Stimulated activated CD8-positive, alpha-beta memory T cell treated with anti-CD3 and anti-CD28 coated beads, Interleukin-2, amount 100 ng/mL, for 48 hours (primary cell): Measurements from ENCODE around the gene CRCP.
"Not testable (repeated sequence)": the region's sequence is repeated elsewhere in the genome, so short reads cannot be mapped to it uniquely, and the experiment has no call there.

ENCODE experiments used
- DNase-seq, 2 donors: peaks; one replicate each; pipeline ENCODE4 v3.0.0-alpha.2; 2020; ENCODE audit warnings: low read depth in 2 of 2

CRCP gene

DNA sequence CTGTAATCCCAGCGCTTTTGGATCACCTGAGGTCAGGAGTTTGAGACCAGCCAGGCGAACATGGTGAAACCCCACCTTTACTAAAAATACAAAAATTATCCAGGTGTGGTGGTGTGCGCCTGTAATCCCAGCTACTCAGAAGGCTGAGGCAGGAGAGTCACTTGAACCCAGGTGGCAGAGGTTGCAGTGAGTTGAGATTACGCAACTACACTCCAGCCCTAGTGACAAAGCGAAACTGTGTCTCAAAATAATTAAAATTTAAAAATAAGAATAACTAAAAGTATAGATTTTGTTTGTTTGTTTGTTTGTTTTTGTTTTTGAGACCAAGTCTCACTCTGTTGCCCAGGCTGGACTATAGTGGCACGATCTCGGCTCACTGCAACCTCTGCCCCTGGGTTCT, 41.4 kb downstream of the CRCP start:
- not testable (repeated sequence) for DNase-seq

DNA sequence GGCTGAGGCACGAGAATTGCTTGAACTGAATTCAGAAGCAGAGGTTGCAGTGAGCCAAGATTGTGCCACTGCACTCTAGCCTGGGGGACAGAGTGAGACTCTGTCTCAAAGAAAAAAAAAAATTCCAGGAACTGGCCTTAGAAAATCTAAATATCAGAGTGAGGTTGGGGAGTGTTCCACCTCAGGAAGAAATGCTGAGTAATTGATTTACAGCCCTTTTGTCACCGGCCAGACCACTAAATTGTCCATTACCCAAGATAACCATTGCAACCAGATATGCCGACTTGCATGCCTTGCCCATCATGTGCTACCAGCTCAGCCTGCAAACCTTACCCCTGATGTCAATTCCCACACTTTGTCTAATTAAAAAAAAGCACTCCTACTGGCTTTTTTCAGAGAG, 42.4 kb downstream of the CRCP start:
- DNase-seq: no peak

DNA sequence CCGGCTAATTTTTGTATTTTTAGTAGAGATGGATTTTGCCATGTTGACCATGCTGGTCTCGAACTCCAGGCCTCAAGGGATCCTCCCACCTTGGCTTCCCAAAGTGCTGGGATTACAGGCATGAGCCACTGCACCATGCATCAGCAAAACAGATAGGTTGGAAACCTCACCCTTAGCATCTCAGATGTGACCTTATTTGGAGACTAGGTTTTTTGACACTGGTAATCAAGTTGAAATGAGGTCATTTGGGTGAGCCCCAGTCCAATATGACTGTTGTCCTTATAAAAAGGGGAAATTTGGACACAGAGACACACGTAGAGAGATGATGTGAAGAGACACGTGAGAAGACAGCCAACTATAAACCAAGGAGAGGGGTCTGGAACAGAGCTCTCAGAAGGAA, 48.0 kb downstream of the CRCP start:
- no peak for DNase-seq

DNA sequence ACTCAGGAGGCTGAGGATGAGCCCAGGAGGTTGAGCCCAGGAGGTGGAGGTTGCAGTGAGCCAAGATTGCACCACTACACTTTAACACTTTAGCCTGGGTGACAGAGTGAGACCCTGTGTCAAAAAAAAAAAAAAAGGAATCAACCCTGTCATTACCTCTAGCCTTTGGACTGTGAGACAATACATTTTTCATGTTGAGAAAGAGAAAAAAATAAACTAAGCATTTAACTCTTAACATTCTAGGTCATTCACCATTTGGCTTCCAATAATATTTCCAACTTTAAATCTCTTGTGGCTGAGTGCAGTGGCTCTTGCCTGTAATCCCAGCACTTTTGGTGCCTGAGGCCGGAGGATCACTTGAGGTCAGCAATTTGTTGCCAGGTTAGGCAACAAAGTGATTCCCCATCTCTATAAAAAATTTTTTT, 48.6 kb downstream of the CRCP start:
- DNase-seq: no peak

DNA sequence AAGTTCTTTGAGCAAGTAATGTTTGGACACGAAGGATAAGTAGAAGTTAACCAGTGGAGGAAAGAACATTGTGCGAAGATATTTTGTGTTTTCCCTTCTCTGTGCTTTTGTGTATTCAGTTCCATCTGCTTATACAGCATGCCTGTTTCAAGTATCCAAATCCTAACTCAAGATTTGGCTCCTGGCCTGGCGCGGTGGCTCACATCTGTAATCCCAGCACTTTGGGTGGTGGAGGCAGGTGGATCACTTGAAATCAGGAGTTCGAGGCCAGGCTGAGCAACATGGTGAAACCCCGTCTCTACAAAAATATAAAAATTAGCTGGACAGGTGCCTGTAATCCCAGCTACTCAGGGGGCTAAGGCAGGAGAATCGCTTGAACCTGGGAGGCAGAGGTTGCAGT, 49.7 kb downstream of the CRCP start:
- DNase-seq: no peak

DNA sequence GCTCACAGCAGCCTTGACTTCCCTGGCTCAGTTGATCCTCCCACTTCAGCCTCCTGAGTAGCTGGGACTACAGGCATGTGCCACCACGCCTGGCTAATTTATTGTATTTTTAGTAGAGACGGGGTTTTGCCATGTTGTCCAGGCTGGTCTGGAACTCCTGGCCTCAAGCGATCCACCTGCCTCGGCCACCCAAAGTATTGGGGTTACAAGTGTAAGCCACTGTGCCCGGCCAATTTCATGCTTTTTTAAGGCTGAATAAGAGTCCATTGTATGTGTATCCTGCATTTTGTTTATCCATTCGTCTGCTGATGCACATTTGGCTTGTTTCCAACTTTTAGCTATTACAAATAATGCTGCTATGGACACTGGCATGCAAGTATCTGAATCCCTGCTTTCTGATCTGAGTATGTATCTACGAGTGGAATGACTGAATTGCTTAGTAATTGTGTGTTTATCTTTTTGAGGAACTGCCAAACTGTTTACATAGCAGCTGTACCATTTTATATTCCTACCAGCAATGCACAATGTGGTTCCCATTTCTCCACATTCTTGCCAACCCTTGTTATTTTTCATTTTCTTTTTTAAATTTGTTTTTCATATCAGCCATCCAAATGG, 53.2 kb downstream of the CRCP start:
- DNase-seq: no peak

DNA sequence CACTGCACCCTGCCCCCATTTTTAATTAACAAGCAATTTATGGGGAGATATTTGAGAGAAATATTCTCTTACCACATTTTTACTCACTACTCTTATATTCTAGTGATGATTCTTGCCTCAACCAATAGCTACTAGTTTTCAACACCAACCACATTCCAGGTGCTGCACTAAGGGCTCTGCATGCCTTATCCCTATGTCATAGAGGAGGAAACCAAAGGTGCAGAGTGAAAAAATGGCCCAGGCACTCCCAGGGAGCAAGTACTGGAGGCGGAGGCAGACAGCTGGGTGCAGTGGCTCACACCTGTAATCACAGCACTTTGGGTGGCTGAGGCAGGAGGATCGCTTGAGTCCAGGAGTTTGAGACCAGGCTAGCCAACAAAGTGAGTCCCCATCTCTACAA, 55.0 kb downstream of the CRCP start:
- DNase-seq: no peak

DNA sequence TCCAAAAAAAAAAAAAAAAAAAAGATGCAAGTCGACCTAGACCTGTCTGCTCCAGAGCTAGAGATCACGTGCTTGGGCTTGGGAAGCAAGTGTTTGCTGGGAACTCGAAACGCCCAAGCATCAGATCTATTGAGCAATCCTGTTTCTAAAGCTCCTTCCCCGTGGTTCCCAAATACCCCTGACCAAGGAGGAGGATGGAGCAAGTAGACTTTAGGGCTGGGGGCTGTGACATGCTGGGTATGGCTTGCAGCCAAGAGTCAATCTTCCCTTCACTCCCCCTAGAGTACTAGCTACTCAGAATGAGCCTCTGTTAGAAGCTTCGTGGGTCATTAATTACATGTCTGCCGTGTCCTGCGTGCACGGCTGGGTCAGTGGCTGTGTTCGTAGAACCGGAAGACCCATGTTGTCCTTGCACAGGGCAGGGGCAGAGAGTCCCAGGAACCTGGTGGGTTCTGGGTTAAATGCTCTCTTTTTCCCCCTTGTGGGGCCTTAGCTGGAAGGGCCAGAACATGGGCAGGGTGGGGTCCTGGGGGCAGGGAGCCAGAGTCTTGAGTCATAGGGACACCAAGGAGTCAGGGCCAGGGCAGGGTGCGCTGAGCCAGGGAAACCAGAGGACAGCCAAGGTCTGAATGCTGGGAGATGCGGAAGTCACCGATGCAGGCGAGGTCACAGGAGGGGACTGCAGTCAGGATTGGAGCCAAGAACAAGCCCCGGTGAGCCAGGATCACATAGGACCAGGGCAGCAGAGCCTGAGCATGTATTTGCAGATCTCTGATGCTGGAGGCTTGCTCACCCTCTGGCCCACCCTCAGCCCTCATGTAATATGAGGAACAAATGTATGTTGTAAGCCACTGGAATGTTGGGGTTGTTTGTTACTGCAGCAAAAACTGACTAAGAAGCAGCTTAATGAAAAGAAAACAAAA, 55.9 kb downstream of the CRCP start:
- DNase-seq: no peak

DNA sequence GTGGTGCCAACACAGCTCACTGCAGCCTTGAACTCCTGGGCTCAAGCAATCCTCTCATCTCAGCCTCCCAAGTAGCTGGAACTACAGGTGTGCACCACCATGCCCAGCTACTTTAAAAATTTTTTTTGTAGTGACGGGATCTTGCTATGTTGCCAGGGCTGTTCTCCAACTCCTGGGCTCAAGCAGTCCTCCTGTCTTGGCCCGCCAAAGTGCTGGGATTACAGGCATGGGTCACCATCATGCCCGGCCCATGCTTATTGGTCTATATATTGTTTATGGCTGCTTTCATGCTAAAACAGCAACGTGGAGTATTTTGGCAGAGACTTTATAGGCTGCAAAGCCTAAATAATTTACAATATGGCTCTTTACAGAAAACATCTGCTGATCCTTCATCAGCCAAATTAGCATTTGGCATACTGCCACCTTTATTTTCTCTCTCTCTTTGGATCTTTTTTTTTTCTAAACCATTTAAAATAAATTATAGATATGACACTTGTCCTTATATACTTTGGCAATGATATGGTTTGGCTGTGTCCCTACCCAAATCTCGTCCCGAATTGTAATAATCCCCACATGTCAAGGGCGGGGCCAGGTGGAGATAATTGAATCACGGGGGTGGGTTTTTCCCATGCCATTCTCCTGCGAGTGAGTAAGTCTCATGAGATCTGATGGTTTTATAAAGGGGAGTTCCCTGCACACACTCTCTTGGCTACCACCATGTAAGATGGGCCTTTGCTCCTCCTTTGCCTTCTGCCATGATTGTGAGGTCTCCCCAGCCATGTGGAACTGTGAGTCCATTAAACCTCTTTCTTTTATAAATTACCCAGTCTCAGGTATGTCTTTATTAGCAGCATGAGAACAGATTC, 58.1 kb downstream of the CRCP start:
- DNase-seq: not testable (repeated sequence)

DNA sequence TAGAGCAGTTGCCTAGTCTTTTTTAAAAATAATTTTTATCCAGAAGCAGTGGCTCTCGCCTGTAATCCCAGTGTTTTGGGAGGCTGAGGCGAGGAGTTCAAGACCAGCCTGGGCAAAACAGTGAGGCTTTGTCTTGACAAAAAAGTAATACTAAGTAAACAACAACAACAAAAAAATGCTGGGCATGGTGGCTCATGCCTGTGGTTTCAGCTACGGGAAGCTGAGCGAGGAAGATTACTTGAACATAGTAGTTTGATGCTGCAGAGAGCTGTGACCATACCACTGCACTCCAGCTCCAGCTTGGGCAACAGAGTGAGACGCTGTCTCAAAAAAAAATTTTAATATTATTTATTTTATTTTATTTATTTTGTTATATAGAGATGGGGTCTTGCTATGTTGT, 59.2 kb downstream of the CRCP start:
- DNase-seq: no peak

DNA sequence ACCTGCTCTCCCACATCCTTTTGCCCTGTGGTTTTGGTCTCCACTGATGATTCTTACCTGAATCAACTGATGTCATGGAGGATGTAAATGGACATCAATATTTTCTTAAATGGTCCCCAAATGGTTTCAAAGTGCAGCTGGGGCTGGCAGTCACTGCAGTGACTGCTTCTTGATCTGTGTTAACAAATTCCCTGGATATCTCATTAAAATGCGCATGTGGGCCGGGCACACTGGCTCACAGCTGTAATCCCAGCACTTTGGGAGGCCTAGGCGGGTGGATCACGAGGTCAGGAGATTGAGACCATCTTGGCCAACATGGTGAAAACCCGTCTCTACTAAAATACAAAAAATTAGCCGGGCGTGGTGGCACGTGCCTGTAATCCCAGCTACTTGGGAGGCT, 60.4 kb downstream of the CRCP start:
- not testable (repeated sequence) for DNase-seq

DNA sequence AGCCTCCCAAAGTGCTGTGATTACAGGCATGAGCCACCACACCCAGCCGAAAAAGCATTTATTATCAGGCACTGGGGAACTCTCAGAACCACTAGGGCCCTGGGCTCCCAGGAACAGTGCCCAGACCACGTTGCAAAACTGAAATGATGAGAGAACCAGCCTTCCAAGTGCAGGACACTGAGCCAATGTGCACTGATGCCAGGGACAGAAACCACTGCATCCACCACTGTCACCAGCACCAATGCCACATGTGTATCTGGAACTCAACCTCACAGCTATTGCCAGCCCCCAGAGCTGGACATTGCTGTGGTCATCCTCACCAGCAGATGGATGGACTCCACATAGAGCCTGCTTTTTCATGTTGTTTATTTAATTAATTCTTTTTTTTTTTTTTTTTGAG, 62.3 kb downstream of the CRCP start:
- DNase-seq: no peak

DNA sequence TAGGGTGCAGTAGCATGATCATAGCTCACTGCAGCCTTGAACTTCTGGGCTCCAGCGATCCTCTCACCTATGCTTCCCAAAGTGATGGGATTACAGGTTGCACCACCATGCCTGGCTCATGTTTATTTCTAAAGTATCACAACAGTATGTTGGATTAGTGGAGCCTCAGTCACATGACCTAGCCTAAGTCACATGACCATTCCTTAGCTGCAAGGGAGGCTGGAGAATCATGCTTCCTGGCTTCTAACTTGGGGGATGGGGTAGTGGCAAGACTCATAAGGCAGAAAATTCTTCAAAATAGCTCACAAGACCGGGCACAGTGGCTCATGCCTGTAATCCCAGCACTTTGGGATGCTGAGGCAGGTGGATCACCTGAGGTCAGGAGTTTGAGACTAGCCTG, 63.6 kb downstream of the CRCP start:
- no peak for DNase-seq

DNA sequence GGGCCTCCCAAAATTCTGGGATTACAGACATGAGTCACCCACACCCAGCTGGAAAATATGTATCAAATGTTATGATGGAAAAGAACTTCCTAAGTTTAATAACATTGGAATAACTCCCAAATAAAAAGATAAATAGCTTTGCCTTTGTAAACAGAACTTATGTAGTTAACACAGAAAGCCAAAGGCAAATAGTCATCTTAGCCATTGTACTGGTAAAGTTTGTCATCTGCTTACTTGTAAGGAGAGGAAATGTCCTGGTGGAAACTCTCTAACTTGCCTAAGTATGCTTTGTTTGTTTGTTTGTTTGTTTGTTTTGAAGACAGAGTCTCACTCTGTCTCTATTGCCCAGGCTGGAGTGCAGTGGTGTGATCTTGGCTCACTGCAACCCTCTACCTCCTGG, 66.7 kb downstream of the CRCP start:
- DNase-seq: no peak

DNA sequence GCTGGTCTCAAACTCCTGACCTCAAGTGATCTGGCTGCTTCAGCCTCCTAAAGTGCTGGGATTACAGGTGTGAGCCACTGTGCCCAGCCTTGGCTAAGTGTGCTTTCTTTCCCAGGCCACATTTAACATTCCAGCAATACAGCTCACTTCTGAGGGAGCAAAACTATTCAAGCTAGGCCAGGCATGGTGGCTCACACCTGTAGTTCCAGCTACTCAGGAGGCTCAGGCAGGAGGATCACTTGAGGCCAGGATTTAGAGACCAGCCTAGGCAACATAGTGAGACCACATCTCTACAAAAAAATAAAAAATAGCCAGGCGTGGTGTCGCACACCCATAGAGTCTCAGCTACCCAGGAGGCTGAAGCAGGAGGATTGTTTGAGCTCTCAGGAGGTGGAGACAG, 67.2 kb downstream of the CRCP start:
- no peak for DNase-seq

DNA sequence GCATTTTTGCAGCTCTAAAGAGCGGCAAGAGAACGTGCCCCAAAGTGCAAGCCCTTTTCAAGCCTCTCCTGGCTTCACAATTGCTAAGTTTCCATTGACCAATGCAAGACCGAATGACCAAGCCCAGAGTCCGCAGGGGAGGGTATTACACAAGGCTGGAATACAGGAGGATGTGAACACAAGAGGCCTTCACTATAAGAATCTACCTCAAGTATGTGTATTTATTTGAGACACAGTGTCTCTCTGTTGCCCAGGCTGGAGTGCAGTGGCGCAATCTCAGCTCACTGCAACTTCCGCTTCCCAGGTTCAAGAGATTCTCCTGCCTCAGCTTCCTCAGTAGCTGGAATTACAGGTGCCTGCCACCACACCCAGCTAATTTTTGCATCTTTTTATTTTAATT, 68.3 kb downstream of the CRCP start:
- no peak for DNase-seq

DNA sequence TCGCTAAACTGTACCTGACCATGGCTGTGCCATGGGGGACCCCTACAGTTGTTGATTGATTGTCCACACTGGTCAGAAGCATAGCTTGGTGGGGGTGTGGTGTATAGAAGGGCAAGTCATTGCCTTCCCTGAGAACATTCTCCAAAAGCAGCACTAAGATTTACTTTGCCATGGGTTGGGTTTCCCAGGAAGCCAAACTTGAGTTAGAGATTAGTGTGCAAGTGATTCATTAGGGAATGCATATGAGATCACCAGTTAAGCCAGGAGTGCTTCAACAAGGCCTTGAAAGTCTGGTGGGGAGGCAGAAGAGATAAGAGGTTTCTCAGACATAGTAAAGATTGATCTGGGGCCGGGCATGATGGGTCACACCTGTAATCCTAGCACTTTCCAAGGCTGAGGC, 69.1 kb downstream of the CRCP start:
- DNase-seq: no peak

DNA sequence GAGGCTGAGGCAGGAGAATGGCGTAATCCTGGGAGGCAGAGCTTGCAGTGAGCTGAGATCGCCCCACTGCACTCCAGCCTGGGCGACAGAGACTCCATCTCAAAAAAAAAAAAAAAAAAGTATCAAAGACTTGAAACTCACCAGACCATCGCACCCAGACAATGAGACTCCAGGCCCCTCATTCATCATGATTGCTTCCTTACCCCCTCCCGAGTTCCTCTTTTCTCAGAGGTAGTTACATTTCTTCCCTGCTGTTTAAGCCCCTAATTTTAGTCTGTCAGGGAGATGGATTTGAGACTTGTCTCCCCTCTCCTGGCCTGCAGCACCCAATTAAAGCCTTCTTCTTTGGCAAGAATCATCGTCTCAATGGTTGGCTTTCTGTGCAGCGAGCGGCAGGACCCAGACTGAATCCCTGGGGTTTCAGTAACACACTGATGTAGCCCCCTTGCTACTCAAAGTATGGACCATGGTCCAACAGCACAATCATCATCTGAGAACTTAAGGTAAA, 71.1 kb downstream of the CRCP start:
- no peak for DNase-seq

DNA sequence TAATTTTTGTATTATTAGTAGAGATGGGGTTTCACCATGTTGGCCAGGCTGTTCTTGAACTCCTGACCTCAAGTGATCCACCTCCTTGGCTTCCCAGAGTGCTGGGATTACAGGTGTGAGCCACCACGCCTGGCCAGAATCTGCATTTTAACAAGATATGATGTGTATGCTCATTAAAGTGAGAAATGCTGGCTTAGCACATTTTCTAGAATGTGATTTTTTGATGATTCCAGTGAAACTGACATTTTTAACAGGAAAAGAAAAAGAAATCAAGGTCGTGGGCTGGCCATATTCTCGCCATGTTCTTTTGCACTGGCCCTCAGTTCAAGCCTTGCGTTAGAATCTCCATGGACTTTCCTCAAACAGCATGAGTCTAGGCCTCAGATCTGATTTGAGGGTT, 72.3 kb downstream of the CRCP start:
- no peak for DNase-seq

DNA sequence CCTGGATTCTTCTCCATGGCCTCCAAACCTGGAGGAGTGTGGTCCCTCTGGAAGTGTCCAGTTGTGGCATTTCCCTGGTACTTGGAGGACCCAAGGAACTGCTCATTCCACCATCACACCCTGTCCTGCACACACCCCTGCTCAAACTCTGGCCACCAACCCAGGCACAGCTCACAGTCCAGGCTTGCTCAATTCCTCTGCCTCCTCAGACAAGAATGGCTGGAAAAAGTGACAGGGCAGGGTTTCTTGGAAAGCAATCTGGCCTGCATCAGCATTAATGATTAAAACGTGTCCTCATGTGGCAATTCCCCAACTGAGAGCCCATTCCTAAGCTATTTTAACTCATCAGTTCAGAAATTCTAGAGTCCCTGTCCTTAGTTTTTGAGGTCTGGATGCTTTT, 73.3 kb downstream of the CRCP start:
- no peak for DNase-seq

DNA sequence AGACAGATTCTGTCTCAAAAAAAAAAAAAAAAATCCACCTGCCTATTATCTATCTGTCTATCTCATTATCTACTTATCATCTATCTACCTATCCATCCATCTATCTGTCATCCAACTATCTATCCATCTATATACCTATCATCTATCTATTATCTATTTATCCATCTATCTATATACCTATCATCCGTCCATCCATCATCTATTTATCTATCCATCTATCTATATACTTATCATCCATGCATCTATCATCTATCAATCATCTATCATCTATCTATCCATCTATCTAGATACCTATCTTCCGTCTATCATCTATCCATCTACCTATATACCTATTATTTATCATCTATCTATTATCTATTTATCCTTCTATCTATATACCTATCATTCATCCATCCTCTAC, 74.0 kb downstream of the CRCP start:
- no peak for DNase-seq
